TTC549 (cell line): Measurements from ENCODE around the gene CD151.

Experiments
- FAIRE-seq: peaks from 2 replicates; lab custom pipeline; 2012; peaks lifted over from hg19 to GRCh38; lab: Jason Lieb, UNC

CD151 gene

DNA sequence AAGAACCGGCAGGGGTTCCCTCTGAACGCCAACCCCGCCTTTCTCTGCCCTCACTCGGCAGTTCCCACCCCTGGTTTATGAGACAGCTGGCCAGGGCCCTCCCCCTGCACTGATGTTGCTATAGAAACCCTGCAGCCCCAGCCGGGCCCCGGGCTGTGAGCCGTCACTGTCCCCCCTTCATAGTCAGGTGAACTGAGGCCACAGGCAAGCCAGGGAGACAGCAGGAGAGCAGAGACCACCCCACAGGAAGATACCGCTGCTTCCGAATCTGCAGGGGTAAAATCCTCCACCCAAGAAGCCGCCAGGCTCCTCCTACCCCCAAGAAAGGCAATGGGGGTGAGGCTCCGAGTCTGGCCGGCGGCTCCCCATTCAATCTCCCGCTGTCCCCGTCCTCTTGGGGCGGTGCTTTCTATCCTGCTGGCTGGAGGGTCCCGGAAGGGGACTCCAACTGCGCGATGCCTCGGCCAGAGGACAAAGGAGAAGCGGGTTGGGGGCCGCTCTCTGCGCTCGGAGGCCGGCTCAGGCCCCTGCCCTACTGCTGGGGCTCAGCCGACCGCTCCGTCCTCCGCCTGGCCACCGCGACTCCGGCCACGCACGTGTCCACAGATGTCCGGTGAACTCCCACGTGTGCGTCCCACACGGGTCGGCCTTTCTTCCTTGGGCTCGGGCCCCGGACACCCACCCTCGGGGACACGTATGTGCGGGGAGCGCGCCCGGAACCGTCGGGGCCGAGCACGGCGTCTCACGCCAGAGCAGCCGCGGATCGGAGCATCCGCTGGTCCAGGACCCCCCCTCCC lies 35.3 kb upstream of the CD151 start:
- FAIRE-seq, result no peak

DNA sequence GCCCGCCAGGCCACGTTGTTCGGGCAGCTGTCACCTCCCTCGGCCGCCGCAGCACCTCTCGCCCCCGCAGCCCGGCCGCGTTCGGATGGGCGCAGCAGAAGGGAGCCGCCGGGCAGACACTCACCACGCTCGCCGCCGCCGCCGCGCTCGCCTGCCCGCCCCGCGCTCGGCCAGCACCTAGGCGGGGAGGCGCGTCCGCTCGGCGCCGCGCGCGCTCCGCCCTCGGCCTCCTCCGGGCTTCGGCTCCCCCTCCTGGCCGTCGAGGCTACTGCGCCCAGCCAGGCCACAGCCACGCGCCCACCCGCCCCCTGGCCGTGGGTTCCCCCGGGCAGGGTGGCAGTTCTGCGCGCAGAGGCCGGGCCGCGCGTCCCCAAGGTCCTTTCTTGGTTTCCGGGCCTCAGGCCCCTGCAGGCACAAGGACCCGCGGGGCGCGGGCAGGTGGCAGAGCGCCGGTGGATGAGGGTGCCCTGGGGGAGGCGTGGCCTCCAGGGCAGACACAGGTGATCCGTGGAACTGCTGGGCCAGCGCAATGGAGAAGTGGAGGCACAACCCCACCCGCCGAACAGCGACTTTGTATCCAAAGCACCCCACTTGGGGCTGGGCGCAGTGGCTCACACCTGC lies 34.5 kb upstream of the CD151 start, which contains the start of gene SLC25A22:
SLC25A22 (minus strand) TSS at position 189 of the 621 bp plus-strand sequence. CDS start 3,275 bp downstream, outside the sequence.
- FAIRE-seq, result no peak

DNA sequence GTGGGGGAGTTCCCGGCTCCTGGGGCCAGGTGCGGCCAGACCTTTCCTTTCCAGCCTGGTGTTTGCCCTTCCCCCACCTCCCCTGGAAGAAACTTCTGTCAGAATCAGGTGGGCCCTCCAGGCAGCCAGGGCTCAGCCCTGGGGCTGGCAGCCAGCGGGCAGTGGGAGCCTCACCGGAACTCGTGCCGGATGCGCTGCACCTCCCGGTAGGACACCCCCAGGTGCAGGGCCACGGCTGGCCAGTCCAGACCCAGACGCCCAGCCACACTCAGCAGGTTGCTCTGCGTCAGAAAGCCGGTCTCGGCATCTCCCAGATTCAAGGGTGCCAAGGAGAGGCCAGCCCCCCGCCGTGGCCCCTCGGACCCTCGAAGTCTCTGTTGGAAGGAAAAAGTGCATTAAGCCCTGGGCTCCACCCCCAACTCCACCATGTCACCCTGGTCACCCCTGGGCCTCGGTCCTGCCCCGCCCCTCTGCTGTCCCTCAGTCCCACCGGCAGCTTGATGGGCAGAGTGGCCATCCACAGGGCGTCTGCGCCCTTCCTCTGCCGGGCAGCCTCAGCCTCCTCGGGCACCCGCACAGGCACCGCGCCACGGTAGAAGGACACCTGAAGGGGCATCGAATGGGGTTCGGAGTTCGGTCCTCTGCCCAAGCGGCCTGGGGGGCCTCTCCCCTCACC lies 33.0 kb upstream of the CD151 start:
- no peak for FAIRE-seq

DNA sequence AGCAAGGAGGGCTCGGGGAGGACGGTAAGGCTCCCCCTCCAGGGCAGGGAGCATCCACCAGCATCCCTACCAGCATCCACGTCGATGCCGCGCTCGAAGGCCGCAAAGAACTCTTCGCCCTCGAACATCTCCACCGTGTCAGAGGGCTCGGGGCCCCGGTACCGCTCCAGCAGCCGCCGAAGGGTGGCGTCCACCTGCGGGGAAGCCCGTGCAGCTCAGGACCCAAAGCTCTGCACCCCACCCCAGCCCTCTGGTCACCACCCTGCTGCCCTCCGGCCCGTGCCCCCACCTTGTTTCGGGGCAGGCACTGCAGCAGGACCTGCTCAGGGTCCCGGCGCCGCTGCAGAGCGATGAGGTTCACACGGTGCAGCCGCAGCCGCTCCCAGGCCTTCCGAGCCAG lies 32.3 kb upstream of the CD151 start:
- no peak for FAIRE-seq

DNA sequence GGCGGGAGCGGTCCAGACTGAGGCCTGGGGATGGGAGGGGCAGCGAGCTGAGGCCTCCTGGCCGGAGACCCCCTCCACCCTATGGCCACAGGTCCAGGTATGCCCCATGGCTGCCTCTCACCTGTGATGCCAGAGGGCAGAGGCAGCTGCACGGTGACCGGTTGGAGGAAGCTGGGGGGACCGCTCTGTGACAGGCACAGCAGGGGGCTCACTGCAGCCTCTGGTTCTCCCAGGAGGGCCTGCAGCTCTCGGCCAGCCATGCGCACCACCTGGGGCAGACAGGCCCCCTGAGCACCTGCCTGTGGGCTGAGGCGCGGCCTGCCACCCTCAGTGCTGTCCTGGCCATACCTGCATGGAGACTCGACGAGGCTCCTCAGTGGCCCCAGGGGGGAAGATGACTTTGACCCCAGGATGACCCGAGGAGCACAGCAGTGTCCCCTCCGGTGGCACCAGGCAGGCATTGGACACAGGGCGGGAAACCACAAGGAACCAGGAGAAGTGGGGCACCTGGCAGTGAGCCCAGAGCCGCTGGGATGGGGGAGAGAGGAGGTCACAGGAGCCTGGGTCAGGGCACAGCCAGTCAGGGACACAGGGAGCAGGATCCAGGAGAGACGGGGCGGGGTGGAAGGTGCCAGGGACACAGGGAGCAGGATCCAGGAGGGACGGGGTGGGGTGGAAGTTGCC lies 31.5 kb upstream of the CD151 start:
- no peak for FAIRE-seq

DNA sequence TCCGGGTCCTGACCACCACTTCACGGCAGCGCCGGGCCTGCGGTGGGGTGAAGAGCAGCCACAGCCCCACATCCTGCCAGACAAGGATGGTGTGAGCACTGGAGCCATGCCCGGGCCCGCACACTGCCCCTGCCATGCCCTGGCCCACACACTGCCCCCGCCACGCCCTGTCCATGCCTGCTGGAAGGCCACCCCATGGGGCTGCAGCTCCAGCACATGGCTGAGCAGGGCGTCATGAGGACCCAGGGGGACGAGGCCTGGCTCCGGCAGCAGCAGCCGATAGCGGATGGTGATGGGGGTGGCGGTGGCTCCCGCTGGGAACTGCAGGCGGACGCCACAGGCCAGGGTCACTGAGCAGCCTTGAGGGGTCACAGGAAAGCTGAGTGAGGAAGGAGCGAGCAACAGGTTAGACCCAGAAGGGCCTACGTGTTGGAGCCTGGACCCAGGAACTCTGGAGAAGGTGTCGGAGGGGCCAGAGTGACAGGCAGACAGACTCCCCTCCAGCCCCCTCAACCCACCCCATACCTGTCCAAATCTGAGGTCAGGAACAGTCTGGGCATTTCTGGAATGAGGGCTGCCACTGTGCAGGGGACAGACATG lies 30.6 kb upstream of the CD151 start:
- FAIRE-seq, result no peak

DNA sequence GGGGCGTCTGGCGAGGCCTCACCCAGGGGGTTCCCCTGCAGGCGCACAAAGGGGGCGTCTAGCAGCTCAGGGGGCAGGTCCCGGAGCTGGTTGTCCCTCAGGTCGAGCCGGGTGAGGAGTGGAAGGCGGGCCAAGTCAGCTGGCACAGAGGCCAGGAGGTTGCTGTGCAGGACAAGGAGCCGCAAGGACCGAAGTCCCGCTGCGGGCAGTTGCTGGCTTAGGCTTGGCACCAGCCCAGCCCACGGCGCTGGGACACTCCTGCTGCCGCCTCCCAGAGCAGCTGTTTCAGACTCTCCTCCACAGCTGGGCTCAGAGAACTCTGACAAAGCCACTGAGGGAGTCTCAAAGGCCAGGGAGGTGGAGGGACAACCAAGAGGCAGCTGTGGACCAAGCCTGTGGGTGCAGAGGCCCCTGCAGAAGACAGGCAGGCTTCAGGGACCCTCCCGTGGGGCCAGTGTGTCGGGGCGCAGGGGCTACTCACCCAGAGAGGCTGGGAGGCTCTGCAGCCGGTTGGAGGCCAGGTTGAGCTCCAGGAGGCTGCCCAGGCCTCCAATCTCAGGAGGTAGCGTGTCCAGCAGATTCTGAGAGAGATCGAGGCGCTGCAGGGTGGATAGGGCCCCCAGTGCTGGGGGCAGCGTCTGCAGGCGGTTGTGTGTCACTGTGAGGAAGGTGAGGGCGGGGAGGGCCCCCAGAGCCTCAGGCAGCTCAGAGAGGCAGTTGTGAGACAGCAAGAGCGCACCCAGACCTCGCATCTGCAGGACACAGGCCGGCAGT lies 29.9 kb upstream of the CD151 start:
- no peak for FAIRE-seq

DNA sequence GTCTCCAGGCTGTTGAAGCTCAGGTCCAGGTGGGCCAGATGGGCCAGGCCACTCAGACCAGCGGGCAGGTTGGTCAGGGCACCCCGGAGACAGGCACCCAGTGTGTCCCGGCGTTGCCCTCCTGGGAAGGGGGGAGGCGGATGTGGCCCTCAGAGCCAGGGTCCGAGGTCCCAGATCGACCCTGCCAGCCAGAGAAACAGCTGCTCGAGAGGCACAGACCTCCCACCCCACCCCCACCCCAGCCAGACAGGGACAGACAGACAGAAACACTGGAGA lies 29.3 kb upstream of the CD151 start:
- FAIRE-seq, result no peak

DNA sequence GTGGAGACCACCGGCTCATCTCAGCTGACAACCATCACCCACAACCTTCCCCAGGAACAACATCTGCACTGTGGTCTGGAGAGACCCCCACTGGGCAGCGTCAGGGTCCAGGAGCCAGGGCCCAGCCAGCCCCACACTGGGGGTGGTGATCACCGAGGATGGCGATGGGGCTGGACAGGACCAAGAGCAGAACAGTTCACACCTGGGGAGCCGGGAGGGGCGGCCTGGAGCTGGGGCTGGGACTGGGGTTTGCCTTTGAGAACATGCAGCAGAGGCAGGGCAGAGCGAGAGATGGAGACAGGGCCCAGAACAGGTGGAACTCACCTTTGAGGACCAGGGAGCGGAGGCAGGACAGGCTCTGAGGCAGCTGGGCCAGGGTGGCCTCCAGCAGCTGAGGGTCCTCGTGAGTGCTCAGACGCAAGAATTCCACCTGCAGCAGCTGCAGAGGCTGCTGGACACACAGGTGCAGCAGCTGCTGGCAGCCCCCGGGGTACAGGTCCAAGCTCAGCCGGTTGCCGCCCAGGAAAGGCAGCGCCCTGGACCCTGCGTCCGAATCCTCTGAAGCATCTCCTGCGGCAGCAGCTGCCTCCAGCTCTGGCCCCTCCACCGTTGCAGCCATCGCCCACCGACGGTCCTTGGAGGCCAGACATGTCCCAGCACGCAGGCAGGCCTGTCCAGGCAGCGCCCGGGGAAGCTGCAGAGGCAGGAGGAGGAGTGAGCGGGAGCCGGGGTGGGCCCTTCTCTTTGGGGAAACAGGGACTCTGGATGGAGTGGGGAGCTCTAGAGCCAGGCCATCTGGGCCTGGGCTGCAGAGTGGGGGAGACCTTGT lies 28.8 kb upstream of the CD151 start:
- no peak for FAIRE-seq

DNA sequence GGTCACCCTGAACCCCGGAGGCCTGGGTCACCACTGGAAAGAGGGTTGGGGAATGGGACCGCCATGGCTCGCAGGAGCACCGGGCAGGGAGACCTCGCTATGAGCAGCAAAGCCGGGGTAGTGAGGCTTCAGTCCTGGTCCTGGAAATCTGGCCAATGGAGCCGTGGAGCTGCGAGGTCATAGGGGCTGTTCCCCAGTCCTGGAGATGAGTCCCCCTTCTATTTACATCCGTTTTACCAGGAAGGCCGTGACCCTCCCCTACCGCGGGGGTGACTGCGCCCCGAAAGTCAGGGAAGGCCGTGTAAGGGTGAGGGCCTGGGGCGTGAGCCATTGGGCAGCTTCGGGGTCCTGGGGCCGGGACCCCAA lies 28.2 kb upstream of the CD151 start:
- no peak for FAIRE-seq

DNA sequence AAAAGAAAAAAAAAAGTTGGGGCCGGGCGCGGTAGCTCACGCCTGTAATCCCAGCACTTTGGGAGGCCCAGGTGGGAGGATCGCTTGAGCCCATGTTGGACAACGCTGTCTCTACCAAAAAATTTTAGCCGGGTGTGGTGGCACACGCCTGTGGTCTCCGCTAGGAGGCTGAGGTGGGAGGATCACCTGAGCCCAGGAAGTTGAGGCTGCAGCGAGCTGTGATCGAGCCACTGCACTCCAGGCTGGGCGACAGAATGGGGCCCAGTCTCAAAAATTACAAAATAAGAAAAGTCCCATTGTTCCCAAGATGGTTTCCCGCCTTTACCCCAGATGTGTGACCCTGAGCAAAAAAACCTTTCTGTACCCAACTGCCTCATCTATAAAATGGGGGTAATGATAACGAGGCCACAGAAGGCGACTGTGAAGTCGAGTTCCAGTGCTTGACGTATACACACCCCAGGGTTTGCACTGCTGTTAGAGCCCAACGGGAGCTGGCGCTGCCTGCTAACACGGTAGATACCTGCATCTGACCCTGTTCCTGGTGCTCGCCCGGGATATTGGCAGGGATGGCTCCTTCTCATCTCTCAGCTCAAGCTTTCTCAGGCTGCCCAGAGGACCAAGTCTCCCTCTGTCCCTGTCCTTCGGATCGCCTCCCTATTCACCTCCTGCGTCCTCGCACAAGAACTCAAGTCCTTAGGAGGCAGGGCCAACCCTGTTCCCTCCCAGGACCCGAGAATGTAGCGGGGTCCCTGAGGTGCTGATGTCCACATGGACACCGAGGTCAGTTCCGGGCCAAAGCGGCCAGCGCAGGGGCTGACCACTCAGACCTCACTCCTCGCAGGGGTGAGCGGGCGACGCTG lies 24.1 kb upstream of the CD151 start:
- no peak for FAIRE-seq

DNA sequence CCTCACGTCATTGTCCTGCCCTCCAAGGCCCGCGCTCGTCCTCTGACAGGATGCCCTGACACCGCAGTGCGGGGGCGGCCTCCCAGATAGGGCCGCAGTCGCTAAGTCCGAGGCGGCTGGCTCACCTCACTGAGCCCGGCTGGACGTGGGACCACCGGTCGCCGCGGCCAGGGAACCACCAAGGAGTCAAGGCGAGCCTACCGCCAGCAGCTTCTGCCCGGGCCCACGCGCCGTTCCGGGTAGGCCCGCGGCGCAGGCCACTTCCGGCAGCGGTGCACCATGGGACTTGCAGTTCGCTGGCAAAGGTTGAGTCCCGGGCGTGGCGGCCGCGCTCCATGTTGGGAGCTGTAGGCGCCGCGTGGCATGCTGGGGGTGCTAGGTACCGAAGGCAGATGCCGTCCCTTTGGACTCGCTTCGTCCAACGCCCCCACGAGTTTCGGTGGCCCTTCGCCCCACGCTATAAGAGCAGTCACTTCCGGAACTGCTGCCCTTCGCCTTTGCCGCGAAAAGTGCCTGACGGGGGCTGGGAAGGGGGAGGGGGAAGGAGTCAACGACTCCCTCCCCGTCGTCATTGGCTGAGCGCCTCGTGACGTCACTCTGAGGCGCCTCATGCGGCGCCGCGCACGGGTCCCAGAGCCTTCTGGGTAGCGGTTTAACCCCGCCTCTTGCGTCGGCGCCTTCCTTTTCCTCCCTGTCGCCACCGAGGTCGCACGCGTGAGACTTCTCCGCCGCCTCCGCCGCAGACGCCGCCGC lies 23.3 kb upstream of the CD151 start, which contains the start of gene RPLP2:
RPLP2 (plus strand) TSS at position 681 of the 753 bp plus-strand sequence. CDS start 268 bp downstream, outside the sequence.
- FAIRE-seq, result peak; percentile 40

DNA sequence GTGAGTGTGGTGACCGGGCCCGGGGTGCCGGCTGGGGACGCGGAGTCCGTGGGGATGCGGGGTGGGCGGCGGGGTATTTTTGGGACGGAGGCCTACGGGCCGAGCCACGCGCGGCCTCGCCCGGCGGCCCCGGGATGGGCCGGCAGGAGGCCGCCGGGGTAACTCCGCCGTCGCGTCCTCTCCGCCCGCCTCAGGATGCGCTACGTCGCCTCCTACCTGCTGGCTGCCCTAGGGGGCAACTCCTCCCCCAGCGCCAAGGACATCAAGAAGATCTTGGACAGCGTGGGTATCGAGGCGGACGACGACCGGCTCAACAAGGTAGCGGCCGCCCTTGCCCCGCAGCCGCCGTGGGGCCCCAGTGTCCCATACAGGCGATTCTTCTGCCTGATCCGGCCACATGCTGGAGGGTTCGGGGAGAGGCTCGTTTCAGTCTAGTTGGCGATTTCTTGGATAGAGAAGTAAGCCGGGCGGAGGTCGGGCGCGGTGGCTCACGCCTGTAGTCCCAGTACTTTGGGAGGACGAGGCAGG lies 22.6 kb upstream of the CD151 start:
- no peak for FAIRE-seq

DNA sequence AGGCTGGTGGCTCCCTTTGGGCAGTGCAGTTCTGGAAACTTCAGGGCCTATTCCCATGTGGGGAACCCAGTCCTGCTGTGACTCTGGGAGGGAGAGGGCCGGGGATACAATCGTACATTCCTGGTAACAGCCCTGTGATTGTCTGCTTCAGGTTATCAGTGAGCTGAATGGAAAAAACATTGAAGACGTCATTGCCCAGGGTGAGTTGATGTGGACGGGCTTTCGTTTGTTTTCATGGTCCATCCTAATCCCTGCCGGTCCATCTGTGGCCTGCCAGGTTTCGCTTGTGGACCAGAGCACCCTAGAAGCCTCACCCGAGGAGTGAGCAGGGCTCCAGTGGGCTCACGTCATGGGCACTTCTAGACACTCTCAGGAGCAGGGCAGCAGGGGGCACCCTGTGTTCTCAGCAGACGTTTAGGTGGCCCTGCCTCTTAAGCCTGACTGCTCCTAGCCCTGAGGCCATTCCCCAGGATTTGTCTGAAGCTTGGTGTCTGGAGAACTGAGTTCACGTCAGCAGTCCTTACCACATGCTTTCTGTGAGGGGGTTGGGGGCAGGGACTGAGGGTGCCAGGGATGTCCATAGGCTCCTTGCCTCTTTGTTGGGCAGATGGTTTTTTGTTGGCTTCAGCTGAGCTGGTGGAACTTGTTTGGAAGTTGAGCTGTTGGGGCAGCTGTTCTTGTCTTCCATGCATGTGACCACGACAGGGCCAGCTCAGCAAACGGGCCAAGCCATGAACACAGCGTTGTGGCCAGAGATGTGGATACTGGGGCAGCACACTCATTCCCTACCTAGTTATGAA lies 21.1 kb upstream of the CD151 start:
- no peak for FAIRE-seq

DNA sequence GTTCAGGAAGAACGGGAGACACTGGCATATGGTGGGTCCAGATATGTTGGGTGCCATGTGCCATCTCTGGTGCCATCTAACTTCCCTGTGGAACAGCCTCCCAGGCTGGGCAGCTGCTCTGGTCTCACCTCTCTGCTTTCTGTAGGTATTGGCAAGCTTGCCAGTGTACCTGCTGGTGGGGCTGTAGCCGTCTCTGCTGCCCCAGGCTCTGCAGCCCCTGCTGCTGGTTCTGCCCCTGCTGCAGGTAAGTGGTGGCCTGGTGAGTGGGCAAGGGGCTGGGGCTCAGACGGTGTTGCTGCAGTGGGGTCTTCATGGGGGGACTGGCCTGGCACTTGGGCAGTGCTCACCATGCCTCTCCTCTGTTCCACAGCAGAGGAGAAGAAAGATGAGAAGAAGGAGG lies 20.4 kb upstream of the CD151 start:
- no peak for FAIRE-seq

DNA sequence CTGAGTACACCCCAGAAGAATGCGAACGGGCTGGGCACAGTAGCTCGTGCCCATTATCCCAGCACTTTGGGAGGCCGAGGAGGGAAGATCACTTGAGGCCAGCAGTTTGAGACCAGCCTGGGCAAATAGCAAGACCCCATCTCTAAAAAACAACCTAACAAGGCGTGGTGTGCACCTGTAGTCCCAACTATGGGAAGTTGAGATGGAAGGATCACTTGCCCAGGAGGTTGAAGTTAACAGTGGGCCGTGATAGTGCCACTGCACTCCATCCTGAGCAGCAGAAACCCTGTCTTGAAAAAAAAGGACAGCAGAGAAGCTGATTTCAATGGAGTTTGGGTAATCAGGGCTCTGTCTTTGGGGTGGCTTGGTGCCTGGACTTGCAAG lies 19.7 kb upstream of the CD151 start:
- no peak for FAIRE-seq

DNA sequence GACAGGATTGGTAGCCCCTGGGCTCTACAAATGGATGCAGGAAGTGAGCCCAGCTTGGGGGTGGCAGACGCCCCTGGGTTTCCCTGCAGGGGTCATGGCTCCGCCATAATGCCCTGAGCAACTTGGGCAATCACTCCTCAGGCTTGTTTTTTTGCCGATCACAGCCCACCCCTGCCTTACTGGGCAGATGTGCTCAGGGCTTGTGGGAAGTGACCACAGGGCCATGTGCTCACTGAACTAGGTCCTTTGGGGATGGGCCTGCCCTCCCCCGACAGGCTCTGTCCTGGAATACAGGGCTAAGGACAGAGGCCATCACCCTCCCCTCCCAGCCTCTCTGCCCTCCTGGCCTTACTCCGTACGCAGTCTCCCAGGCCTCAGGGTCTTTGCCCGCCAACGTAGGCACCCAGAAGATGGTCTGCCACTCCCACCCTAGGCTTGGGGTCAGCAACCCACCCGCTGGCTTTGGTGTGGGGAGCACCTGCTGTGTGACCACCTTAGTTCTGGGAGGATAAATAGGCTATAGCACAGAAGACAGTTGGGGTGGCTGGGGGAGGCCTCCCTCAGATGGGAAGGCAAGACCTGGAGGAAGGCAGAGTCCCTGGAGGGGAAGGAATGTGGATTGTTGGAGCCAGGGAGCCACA lies 19.2 kb upstream of the CD151 start:
- no peak for FAIRE-seq
